Effector memory CD8-positive, alpha-beta T cell (primary cell): Measurements from ENCODE around the gene KRT38.

Experiments used
- ATAC-seq: fragments of 150-1000 bp; cut with Tn5 transposase; replicated peaks from 2 replicates; pipeline ENCODE4 v1.10.0; 2021; ENCODE audit warnings: mild to moderate bottlenecking, moderate library complexity
- DNase-seq, 3 experiments: peaks; one replicate each; pipeline ENCODE4 v3.0.0; 2021
- H3K27ac Mint-ChIP-seq, 2 donors: one replicate each; pipeline ENCODE4 v1.8.0; 2022; ENCODE audit warnings: mild to moderate bottlenecking in 2 of 2, mixed read lengths in 2 of 2, moderate library complexity in 2 of 2
- H3K27me3 Mint-ChIP-seq, 2 donors: one replicate each; pipeline ENCODE4 v1.8.0; 2022; ENCODE audit warnings: mixed read lengths in 2 of 2
- H3K36me3 Mint-ChIP-seq: one replicate; pipeline ENCODE4 v1.8.0; 2022; ENCODE audit warnings: mild to moderate bottlenecking, moderate library complexity, mixed read lengths; ENCODE audit not compliant: insufficient read depth
- H3K4me1 Mint-ChIP-seq, 2 donors: one replicate each; pipeline ENCODE4 v1.8.0; 2022; ENCODE audit warnings: low read depth in 2 of 2, mixed read lengths in 2 of 2
- H3K4me3 Mint-ChIP-seq, 2 donors: one replicate each; pipeline ENCODE4 v1.8.0; 2022; ENCODE audit warnings: mild to moderate bottlenecking in 2 of 2, mixed read lengths in 2 of 2, moderate library complexity in 2 of 2
- H3K9me3 Mint-ChIP-seq, 2 donors: one replicate each; pipeline ENCODE4 v1.8.0; 2022; ENCODE audit warnings: mixed read lengths in 2 of 2

Gene KRT38

DNA sequence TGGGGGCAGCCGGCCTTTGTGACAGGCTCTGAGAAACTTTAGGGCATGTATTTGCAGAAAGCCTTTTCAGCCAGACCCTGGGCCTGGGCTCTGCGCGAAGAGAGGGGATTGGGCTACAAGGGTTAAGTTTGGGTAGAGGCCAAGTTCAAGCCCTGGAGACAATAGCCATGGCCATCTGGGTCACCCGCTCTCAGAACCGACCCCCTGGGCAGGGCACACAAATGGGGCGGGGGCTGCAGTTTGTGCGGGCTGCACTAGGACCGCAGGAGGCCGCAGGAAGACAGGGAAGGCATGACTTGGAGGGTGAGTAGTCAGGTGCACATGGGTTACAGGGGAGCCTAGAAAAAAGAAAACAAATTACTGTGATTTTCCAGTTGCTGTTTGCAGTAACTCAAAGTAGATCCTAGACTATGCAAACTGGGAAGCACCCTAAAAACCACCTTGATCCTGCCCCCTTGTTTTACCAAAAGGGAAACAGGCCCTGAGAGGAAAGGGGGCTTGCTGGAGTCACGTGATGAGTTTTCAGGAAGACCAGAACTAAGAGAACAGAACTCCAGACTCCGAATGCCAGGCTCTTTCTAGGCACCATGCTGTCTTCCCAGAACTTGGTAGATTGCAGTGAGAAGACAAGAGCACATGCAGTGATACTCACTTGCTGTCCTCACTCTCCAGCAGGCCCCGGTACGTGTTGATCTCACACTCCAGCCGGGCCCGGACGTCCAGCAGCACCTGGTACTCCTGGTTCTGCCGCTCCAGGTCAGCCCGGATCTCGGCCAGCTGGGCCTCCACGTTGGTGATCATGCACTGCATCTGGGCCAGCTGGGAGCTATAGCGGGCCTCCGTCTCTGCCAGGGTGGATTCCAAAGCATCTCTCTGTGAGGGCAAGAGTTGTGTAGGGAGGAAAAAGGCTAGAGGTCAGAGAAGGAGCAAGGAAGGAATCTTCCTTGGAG is 36.4 kb upstream of the KRT38 start:
- peaks cover 0 to 6% of the 10 kb centered on the region in 2 donors for H3K27me3 Mint-ChIP-seq
- peak overlapping the region; percentile 32 to 81 for H3K27ac Mint-ChIP-seq
- H3K4me3 Mint-ChIP-seq, result no peak overlapping the region
- no peak for ATAC-seq
- no peak for DNase-seq
- H3K4me1 Mint-ChIP-seq, result no peaks in the 10 kb centered on the region
- no peaks in the 10 kb centered on the region for H3K36me3 Mint-ChIP-seq
- no peaks in the 10 kb centered on the region for H3K9me3 Mint-ChIP-seq

DNA sequence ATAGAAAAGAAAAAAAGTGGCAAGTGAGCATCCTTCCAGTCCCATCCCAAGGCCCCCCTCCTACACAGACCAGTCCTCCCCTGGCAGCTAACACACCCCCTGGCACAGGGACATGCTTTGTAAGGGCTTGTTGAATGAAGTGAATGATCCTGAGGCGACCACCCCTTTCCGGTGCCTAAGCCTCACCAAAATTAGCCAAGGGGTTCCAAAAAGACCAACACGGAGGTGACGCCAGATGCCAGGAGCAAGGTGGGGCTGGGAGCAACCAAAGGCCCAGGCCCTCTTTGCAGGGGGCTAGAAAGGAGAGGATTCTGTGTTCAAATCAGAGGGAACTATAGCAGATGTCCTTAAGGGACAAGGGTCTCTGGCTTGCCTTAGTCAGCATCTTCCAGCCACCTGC is 34.6 kb upstream of the KRT38 start:
- Mint-ChIP-seq H3K27me3 (peaks cover 0 to 12% of the 10 kb centered on the region in 2 donors), H3K9me3 (no peaks in the 10 kb centered on the region), H3K4me1 (no peaks in the 10 kb centered on the region), H3K4me3 (no peak overlapping the region), H3K27ac (no peak overlapping the region), H3K36me3 (no peaks in the 10 kb centered on the region)
- DNase-seq, result no peak
- ATAC-seq, result no peak

DNA sequence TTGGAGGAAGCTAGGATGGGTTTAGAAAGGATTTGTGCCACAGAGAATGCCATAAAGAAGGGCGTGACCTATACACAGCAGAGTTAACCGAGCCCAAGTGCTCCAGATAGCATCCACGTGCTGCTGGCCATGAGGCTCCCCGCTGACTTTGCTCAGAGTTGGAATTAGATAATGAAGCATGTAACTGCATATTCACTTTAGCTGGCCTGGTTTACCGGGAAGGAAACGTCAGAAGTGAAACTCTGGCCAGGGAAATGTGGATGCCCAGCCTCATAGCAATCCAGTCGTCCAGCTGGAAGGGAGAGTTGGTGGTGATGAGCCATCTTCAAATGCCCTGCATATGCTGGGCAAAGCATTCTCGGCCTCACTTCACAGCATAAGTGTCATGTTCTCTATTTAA is 34.1 kb upstream of the KRT38 start:
- DNase-seq (no peak), ATAC-seq (no peak)
- Mint-ChIP-seq H3K9me3 (no peaks in the 10 kb centered on the region), H3K4me3 (no peak overlapping the region), H3K4me1 (no peaks in the 10 kb centered on the region), H3K27me3 (peaks cover 0 to 12% of the 10 kb centered on the region in 2 donors), H3K36me3 (no peaks in the 10 kb centered on the region), H3K27ac (peak overlapping the region in 1 of 2 donors; percentile 16)

DNA sequence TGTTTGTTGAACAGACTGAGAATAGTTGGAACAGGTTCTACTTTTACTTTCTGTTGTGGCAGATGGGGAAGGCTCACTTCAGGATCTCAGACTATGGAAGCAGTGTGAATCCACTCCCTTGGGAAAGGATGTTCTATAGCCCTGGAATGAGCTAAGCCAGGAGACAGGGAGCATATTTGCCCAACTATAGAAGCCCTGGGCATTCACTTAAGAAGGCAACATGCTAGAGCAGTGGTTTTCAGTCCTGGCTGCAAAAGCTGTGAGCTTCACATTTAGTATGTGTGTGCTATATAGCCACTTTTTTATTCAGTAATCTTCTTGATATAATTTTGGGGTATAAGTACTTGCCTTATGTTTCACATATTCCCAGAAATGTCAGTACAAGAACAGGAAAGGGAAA is 27.6 kb upstream of the KRT38 start:
- H3K4me3 Mint-ChIP-seq, result no peak overlapping the region
- no peaks in the 10 kb centered on the region for H3K36me3 Mint-ChIP-seq
- no peaks in the 10 kb centered on the region for H3K9me3 Mint-ChIP-seq
- H3K27me3 Mint-ChIP-seq, result peaks cover 34 to 36% of the 10 kb centered on the region in 2 donors
- ATAC-seq (no peak), DNase-seq (no peak)
- H3K4me1 Mint-ChIP-seq, result no peaks in the 10 kb centered on the region
- H3K27ac Mint-ChIP-seq, result no peak overlapping the region

DNA sequence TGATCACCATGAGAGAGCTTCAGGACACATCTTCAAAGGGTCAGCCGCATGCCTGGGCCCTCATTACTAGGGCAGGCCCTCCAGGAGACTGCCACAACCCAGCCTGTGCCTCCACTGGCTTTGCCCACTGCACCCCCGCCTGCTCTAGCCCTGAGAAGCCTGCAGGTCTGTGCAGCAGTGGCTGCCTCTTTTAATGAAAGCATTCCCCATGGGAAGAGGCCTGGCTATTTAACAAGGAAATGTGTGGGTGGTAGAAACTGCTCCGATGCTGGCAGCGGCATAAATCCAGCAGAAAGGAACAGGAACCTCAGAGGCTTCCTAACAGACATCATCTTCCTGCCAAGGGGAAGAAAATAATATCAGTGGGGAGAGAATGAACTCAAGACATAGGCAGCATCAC is 26.8 kb upstream of the KRT38 start:
- Mint-ChIP-seq H3K36me3 (no peaks in the 10 kb centered on the region), H3K27me3 (peaks cover 29 to 44% of the 10 kb centered on the region in 2 donors), H3K4me3 (no peak overlapping the region), H3K9me3 (no peaks in the 10 kb centered on the region), H3K4me1 (no peaks in the 10 kb centered on the region), H3K27ac (no peak overlapping the region)
- DNase-seq (no peak), ATAC-seq (no peak)

DNA sequence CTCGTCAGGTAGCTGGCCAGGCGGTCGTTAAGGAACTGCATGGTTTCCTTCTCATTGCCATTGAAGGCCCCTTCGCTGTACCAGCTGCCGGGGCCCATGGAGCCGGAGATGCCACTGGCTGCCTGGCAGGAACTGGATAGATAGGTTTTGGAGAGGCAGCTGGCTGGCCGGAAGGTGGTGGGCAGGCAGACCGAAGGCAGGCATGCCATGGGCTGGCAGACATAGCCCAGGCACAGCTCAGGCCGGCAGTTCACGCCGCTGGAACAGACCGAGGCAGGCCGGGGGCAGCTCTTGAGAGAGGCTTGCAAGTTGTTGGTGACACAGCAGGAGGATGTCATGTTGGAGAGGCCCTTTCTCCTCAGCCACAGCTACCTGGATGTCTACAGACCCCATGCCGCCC is 26.2 kb upstream of the KRT38 start, which contains the start of gene KRT32:
Gene KRT32, minus strand, starts transcription at position 399 of the 400 bp plus-strand sequence. Its CDS starts 61 bp downstream, at position 338.
- Mint-ChIP-seq H3K4me1 (no peaks in the 10 kb centered on the region), H3K9me3 (no peaks in the 10 kb centered on the region), H3K4me3 (no peak within 1 kb of the TSS), H3K27me3 (peaks cover 34 to 50% of the 10 kb centered on the region in 2 donors), H3K27ac (no peak within 1 kb of the TSS), H3K36me3 (no peaks in the 10 kb centered on the region)
- ATAC-seq, result no peak
- no peak for DNase-seq

DNA sequence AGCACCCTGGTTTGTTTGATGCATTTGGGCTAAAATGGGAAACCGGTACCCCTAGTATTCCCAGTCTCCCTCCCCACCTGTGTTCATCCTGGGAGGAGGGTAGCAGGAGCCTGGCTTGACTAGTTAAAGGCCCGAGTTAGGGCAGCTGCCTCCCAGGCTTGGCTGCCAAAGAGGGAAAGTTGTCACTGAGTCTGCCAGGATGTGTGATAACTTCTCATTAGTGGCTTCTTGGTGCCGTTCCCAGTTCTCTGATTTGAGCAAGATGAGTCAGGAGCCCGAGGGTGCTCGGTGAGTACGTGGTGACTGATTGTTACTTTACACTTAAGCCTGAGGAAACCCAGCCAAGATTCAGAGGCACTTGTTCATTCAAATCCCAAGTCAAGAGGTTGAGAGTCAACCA is 23.9 kb upstream of the KRT38 start:
- H3K9me3 Mint-ChIP-seq, result no peaks in the 10 kb centered on the region
- no peak for ATAC-seq
- no peaks in the 10 kb centered on the region for H3K36me3 Mint-ChIP-seq

DNA sequence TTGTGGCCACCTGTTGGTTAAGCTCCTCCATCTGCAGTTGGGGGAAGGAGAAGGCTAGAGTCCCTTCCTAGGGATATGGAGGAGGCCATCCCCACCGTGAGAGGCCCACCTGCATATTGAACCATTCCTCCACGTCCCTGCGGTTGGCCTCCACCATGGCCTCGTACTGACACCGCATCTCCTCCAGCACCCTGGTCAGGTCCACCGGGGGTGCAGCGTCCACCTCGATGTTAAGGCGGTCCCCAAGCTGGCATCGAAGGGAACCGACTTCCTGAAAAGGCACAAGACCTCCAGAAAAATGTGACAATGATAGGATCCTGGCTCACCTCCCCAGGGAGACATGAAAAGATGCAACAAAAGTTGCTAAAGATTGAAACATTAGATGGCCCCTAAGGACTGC is 23.4 kb upstream of the KRT38 start:
- Mint-ChIP-seq H3K27me3 (peaks cover 32 to 73% of the 10 kb centered on the region in 2 donors), H3K4me3 (no peak overlapping the region), H3K9me3 (no peaks in the 10 kb centered on the region), H3K4me1 (no peaks in the 10 kb centered on the region), H3K36me3 (no peaks in the 10 kb centered on the region), H3K27ac (no peak overlapping the region)
- DNase-seq, result no peak
- ATAC-seq, result no peak

More for the DNA sequence above, 23.9 kb upstream of the KRT38 start:
- DNase-seq, result no peak
- peaks cover 29 to 71% of the 10 kb centered on the region in 2 donors for H3K27me3 Mint-ChIP-seq
- no peak overlapping the region for H3K4me3 Mint-ChIP-seq
- H3K27ac Mint-ChIP-seq, result no peak overlapping the region
- no peaks in the 10 kb centered on the region for H3K4me1 Mint-ChIP-seq

DNA sequence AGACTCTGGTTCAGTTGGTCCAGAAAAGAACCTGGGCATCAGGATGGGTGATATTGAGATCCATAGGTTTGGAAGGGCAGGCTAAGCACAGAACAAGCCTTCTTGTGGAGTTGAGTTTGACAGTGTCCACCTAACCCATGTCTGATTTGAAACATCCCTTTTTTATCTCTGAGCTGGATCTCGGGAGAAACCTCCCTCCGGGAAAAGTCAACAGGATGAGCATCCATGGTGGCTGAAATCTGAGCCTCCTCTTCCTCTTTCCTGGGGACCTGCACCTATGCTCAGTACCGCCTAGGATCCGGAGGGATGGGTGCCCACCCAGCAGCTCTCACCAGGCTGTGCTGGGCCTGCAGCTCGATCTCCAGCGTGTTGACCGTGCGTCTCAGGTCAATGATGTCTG is 23.0 kb upstream of the KRT38 start:
- Mint-ChIP-seq H3K27me3 (peaks cover 32 to 75% of the 10 kb centered on the region in 2 donors), H3K4me1 (no peaks in the 10 kb centered on the region), H3K4me3 (no peak overlapping the region), H3K36me3 (no peaks in the 10 kb centered on the region), H3K9me3 (no peaks in the 10 kb centered on the region), H3K27ac (no peak overlapping the region)
- ATAC-seq (no peak), DNase-seq (no peak)

DNA sequence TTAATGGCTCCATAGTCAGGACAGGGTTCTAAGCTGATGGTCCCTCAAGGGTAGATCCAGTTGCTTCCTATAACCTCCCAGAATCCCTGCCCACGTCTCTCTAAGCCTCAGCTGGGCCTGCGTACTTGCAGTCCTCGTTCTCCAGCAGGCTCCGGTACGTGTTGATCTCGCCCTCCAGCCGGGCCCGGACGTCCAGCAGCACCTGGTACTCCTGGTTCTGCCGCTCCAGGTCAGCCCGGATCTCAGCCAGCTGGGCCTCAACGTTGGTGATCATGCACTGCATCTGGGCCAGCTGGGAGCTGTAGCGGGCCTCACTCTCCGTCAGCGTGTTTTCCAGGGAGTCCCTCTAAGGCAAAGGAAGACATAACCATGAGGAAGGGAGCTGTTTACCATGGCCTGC is 21.9 kb upstream of the KRT38 start:
- DNase-seq, result no peak
- Mint-ChIP-seq H3K36me3 (no peaks in the 10 kb centered on the region), H3K4me3 (no peak overlapping the region), H3K4me1 (no peaks in the 10 kb centered on the region), H3K27ac (no peak overlapping the region), H3K27me3 (peaks cover 22 to 79% of the 10 kb centered on the region in 2 donors), H3K9me3 (no peaks in the 10 kb centered on the region)
- ATAC-seq, result no peak

DNA sequence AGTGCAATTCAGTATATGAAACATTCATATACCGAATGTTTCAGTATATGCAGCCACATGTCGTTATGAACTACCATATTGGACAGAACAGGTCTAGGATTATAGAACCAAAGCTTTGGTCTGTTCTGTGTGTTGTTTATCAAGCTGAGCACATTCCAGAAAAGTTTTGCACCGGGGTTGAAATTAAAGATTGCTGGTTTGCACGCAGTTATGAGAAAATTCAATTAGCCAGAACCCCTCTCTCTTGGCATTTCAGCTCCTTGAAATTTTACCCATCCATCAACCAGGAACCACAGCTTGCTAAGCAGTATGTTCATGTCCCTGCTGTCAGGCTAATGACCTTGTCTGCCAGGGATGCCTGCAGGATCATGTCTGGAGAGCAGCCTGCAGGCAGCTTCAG is 16.9 kb upstream of the KRT38 start:
- no peaks in the 10 kb centered on the region for H3K4me1 Mint-ChIP-seq
- H3K27me3 Mint-ChIP-seq, result peaks cover 10 to 48% of the 10 kb centered on the region in 2 donors
- DNase-seq, result no peak
- no peaks in the 10 kb centered on the region for H3K36me3 Mint-ChIP-seq
- no peak overlapping the region for H3K4me3 Mint-ChIP-seq
- H3K27ac Mint-ChIP-seq, result no peak overlapping the region
- no peak for ATAC-seq
- no peaks in the 10 kb centered on the region for H3K9me3 Mint-ChIP-seq

DNA sequence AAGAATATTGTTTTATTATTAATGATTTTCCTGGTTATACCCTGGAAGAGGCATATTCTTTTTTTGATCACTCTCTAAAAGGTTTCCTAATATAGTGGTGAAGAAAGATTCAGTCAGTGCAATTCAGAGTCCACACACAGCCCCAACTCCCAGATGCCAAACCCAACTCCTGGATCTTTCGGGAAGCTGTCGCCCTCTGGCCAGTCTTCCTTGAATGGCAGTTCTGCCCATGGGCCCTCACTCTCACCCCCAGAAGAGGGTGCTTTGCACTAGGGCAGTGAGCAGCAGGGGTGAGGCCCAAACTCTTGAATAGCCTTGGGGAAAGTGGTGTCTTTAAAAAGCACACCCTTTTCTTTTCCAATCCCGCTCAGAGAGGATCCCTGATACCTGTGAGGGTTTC is 15.4 kb upstream of the KRT38 start:
- peaks cover 10 to 50% of the 10 kb centered on the region in 2 donors for H3K27me3 Mint-ChIP-seq
- H3K27ac Mint-ChIP-seq, result no peak overlapping the region
- ATAC-seq (no peak), DNase-seq (no peak)
- no peaks in the 10 kb centered on the region for H3K9me3 Mint-ChIP-seq
- H3K4me3 Mint-ChIP-seq, result no peak overlapping the region
- no peaks in the 10 kb centered on the region for H3K4me1 Mint-ChIP-seq
- no peaks in the 10 kb centered on the region for H3K36me3 Mint-ChIP-seq

DNA sequence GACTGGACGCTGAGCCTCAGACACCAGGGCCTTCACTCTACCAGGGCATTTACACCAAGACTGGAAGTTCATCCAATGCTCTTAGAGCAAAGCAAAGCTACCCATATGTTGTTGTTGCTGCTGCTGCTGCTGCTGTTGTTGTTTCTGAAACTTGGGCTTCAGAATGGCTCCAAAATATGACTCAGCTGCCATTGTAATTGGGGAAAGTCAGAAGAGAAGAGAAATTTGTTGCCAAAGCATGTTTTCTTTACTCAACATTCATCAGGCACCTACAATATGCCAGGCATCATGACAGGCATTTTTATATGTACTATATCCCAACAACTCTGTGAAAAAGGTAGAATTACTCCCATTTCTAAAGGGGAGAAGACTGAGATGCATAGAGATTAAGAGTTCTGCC is 14.5 kb upstream of the KRT38 start:
- H3K27me3 Mint-ChIP-seq, result peaks cover 14 to 50% of the 10 kb centered on the region in 2 donors
- H3K9me3 Mint-ChIP-seq, result no peaks in the 10 kb centered on the region
- H3K27ac Mint-ChIP-seq, result no peak overlapping the region
- ATAC-seq (no peak), DNase-seq (no peak)
- no peaks in the 10 kb centered on the region for H3K36me3 Mint-ChIP-seq
- no peaks in the 10 kb centered on the region for H3K4me1 Mint-ChIP-seq
- no peak overlapping the region for H3K4me3 Mint-ChIP-seq

DNA sequence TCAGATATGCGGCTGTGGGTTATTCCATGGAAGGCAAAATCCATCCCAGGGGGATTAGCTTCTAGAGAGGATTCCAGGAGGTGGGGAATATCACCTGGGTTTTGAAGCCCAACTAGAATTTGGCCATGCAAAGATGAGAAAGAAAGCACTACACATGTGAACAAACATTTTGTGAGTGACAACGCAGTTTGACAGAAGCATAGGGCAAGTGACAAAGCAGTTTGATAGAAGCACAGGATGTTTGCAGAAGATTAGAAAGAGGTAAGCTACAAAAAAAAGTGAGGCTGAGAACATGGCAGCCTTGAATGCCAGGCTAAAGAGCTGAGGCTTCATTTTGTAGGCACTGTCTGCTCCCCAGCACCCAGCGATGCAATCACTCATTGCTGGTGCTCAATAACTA is 12.3 kb upstream of the KRT38 start:
- H3K4me3 Mint-ChIP-seq, result no peak overlapping the region
- no peaks in the 10 kb centered on the region for H3K4me1 Mint-ChIP-seq

More for the DNA sequence above, 12.3 kb upstream of the KRT38 start:
- Mint-ChIP-seq H3K36me3 (peaks cover 4% of the 10 kb centered on the region), H3K27ac (no peak overlapping the region), H3K27me3 (peaks cover 18 to 52% of the 10 kb centered on the region in 2 donors), H3K9me3 (no peaks in the 10 kb centered on the region)
- ATAC-seq, result no peak
- no peak for DNase-seq
